Small intestine (tissue), 7 donors: ENCODE measurements around the gene NIF3L1. TPM values are rescaled to one million over a fixed set of nuclear protein-coding genes. Genes with fewer than 3 reads are reported as not detected.
"Not testable (repeated sequence)": the region's sequence is repeated elsewhere in the genome, so short reads cannot be mapped to it uniquely, and the experiment has no call there.

Experiments used
- DNase-seq, 2 donors: peaks; one replicate each; pipeline versions ENCODE4 v3.0.0 to v3.0.0-alpha.2; 2013
- FAIRE-seq: peaks from 2 replicates; lab custom pipeline; 2012; peaks lifted over from hg19 to GRCh38; lab: Jason Lieb, UNC
- H3K27ac ChIP-seq, 3 donors: one replicate each; pipeline ENCODE4 v1.5.1; 2013; ENCODE audit warnings: low read length in 2 of 3, mild to moderate bottlenecking in 2 of 3, control low read depth in 1 of 3, inconsistent platforms in 1 of 3, low read depth in 1 of 3, moderate library complexity in 1 of 3
- H3K27me3 ChIP-seq, 3 donors: one replicate each; pipeline ENCODE4 v1.6.1; 2013; ENCODE audit warnings: low read length in 3 of 3, inconsistent platforms in 1 of 3; ENCODE audit not compliant: control insufficient read depth in 3 of 3, insufficient read depth in 3 of 3
- H3K36me3 ChIP-seq, 3 donors: one replicate each; pipeline ENCODE4 v1.6.1; 2013; ENCODE audit warnings: low read length in 3 of 3, inconsistent platforms in 1 of 3, low read depth in 1 of 3, mild to moderate bottlenecking in 1 of 3, moderate library complexity in 1 of 3; ENCODE audit not compliant: control insufficient read depth in 3 of 3, insufficient read depth in 2 of 3
- H3K4me1 ChIP-seq, 3 donors: one replicate each; pipeline ENCODE4 v1.6.1; 2013; ENCODE audit warnings: low read length in 2 of 3, inconsistent platforms in 1 of 3, low read depth in 1 of 3, mild to moderate bottlenecking in 1 of 3, moderate library complexity in 1 of 3; ENCODE audit not compliant: control insufficient read depth in 3 of 3, insufficient read depth in 2 of 3
- H3K4me3 ChIP-seq, 3 donors: one replicate each; pipeline ENCODE4 v1.5.1; 2013; ENCODE audit warnings: low read length in 3 of 3, control low read depth in 1 of 3, inconsistent platforms in 1 of 3, low read depth in 1 of 3, mild to moderate bottlenecking in 1 of 3, moderate library complexity in 1 of 3
- H3K9me3 ChIP-seq, 2 donors: one replicate each; pipeline ENCODE4 v1.6.1; 2013; ENCODE audit warnings: low read depth in 1 of 2, low read length in 1 of 2; ENCODE audit not compliant: control insufficient read depth in 2 of 2, insufficient read depth in 1 of 2
- WGBS, 3 donors: extraction: QIAGEN DNeasy Blood & Tissue Kit; methylation state at CpG; one replicate each; pipeline ENCODE4 v1.1.7; 2013; 5-methylcytosine and 5-hydroxymethylcytosine counted together
- polyA plus RNA-seq, 4 donors: library from polyadenylated mRNA; stranded (reverse) in 3 of 4; unstranded in 1 of 4; fragments of 200-250 nt in 3 of 4; fragments of 120-200 nt in 1 of 4; gene quantifications; one replicate each; pipeline versions ENCODE4 v1.2.1 to v1.2.3, GENCODE V29; 2013
- donor health status: healthy with polysubstance abuse.
- donor health status: control.
- donor health status: control.
- donor health status: Bipolar disorder and iron deficiency.
- donor health status: healthy.

The NIF3L1 gene
- polyA plus RNA-seq, 4 donors = 17.6 to 33.2 (median 28.2) TPM

GRCh38 chr2:200863782-200864175, 25.4 kb upstream of the NIF3L1 start:
- H3K36me3 ChIP-seq = peaks cover 2 to 16% (median 10%) of the 10 kb centered on the region in 3 donors
- no peaks in the 10 kb centered on the region for H3K9me3 ChIP-seq
- H3K27me3 ChIP-seq = no peaks in the 10 kb centered on the region
- peak overlapping the region; percentile 91 to 99 (median 93) for H3K4me3 ChIP-seq
- 0% methylated on average over 19 of the region's 19 CpGs for WGBS, 3 donors
- DNase-seq (no peak), FAIRE-seq (no peak)
- H3K27ac ChIP-seq = peak overlapping the region; percentile 98 to 100 (median 100)
- peaks cover 0 to 13% (median 3%) of the 10 kb centered on the region in 3 donors for H3K4me1 ChIP-seq

- Histone ChIP-seq H3K36me3 (peaks cover 2 to 19% (median 10%) of the 10 kb centered on the region in 3 donors), H3K4me1 (peaks cover 0 to 13% (median 3%) of the 10 kb centered on the region in 3 donors), H3K4me3 (peak within 1 kb of the TSS; percentile 91 to 99 (median 93)), H3K27ac (peak within 1 kb of the TSS; percentile 98 to 100 (median 100)), H3K27me3 (no peaks in the 10 kb centered on the region), H3K9me3 (no peaks in the 10 kb centered on the region)
- WGBS, 3 donors = 0 to 1% (median 1%) methylated on average over 80 to 89 of the region's 89 CpGs
- FAIRE-seq (no peak), DNase-seq (peak; percentile 94 to 99)
Observed at GRCh38 chr2:200864176-200865034, 24.8 kb upstream of the NIF3L1 start, which contains the start of gene CLK1. Gene CLK1 (minus strand): TSS chr2:200864658. CDS start chr2:200861862, 2,796 bp downstream.

GRCh38 chr2:200869014-200869413, 20.2 kb upstream of the NIF3L1 start:
- WGBS, 3 donors = 89 to 97% (median 94%) methylated on average over 2 of the region's 2 CpGs
- Histone ChIP-seq H3K9me3 (no peaks in the 10 kb centered on the region), H3K27me3 (no peaks in the 10 kb centered on the region), H3K4me3 (no peak overlapping the region), H3K27ac (no peak overlapping the region), H3K36me3 (peaks cover 0 to 28% (median 0%) of the 10 kb centered on the region in 3 donors), H3K4me1 (no peaks in the 10 kb centered on the region)
- DNase-seq (no peak), FAIRE-seq (no peak)

GRCh38 chr2:200871151-200871550, 18.0 kb upstream of the NIF3L1 start:
- no peak overlapping the region for H3K27ac ChIP-seq
- H3K36me3 ChIP-seq = peaks cover 0 to 38% (median 2%) of the 10 kb centered on the region in 3 donors
- H3K27me3 ChIP-seq = no peaks in the 10 kb centered on the region
- whole genome bisulfite sequencing, 3 donors = 69 to 82% (median 77%) methylated on average over 3 of the region's 3 CpGs
- DNase-seq (no peak), FAIRE-seq (no peak)
- no peaks in the 10 kb centered on the region for H3K9me3 ChIP-seq
- no peak overlapping the region for H3K4me3 ChIP-seq
- no peaks in the 10 kb centered on the region for H3K4me1 ChIP-seq

GRCh38 chr2:200873560-200873959, 15.6 kb upstream of the NIF3L1 start:
- Histone ChIP-seq H3K4me1 (peaks cover 0 to 8% (median 0%) of the 10 kb centered on the region in 3 donors), H3K36me3 (peaks cover 2 to 42% (median 2%) of the 10 kb centered on the region in 3 donors), H3K27ac (no peak overlapping the region), H3K4me3 (no peak overlapping the region), H3K9me3 (no peaks in the 10 kb centered on the region), H3K27me3 (no peaks in the 10 kb centered on the region)
- DNase-seq (no peak), FAIRE-seq (no peak)
- 95 to 97% (median 97%) methylated on average over 6 of the region's 6 CpGs for WGBS, 3 donors

GRCh38 chr2:200877443-200877842, 11.7 kb upstream of the NIF3L1 start:
- FAIRE-seq (no peak), DNase-seq (no peak)
- Histone ChIP-seq H3K4me3 (no peak overlapping the region), H3K27ac (no peak overlapping the region), H3K4me1 (peaks cover 0 to 8% (median 0%) of the 10 kb centered on the region in 3 donors), H3K27me3 (no peaks in the 10 kb centered on the region), H3K9me3 (no peaks in the 10 kb centered on the region), H3K36me3 (peaks cover 4 to 42% (median 8%) of the 10 kb centered on the region in 3 donors)

- H3K9me3 ChIP-seq = no peaks in the 10 kb centered on the region
- no peak overlapping the region for H3K27ac ChIP-seq
- WGBS, 3 donors = 92 to 98% (median 93%) methylated on average over 2 of the region's 2 CpGs
- no peak overlapping the region for H3K4me3 ChIP-seq
- H3K36me3 ChIP-seq = peaks cover 4 to 45% (median 8%) of the 10 kb centered on the region in 3 donors
- FAIRE-seq (no peak), DNase-seq (no peak)
- H3K27me3 ChIP-seq = no peaks in the 10 kb centered on the region
- H3K4me1 ChIP-seq = peaks cover 0 to 8% (median 0%) of the 10 kb centered on the region in 3 donors
Observed at GRCh38 chr2:200878289-200878880, 10.8 kb upstream of the NIF3L1 start.

- not testable (repeated sequence) for H3K4me3 ChIP-seq, FAIRE-seq, H3K27ac ChIP-seq, H3K4me1 ChIP-seq, H3K27me3 ChIP-seq, DNase-seq, H3K9me3 ChIP-seq
- H3K36me3 ChIP-seq = peaks cover 5 to 44% (median 8%) of the 10 kb centered on the region in 3 donors
- WGBS, 3 donors = 91 to 95% (median 91%) methylated on average over 2 of the region's 2 CpGs
Observed at GRCh38 chr2:200881715-200882249, 7.4 kb upstream of the NIF3L1 start.
